OCI-LY1 (cell line): ENCODE results near the gene CFC1.
"Not testable (repeated sequence)": the region's sequence is repeated elsewhere in the genome, so short reads cannot be mapped to it uniquely, and the experiment has no call there.

Experiments
- EZH2 ChIP-seq: fragments of 200-600 bp; sonication (generic), shearing (Covaris generic); IDR thresholded peaks from 2 replicates; pipeline ENCODE4 v1.8.0; 2017; ENCODE audit warnings: borderline replicate concordance, mixed run types, mild to moderate bottlenecking, antibody characterized with exemption, low read length, moderate library complexity, mixed read lengths
- TF ChIP-seq, protein P1 (sequence below): fragments of 200-600 bp; sonication (generic), shearing (Covaris generic); IDR thresholded peaks from 2 replicates; pipeline ENCODE4 v1.5.1; 2017; ENCODE audit warnings: mild to moderate bottlenecking, antibody characterized with exemption, low read length, moderate library complexity, mixed read lengths

- TF ChIP-seq, protein P1, sequence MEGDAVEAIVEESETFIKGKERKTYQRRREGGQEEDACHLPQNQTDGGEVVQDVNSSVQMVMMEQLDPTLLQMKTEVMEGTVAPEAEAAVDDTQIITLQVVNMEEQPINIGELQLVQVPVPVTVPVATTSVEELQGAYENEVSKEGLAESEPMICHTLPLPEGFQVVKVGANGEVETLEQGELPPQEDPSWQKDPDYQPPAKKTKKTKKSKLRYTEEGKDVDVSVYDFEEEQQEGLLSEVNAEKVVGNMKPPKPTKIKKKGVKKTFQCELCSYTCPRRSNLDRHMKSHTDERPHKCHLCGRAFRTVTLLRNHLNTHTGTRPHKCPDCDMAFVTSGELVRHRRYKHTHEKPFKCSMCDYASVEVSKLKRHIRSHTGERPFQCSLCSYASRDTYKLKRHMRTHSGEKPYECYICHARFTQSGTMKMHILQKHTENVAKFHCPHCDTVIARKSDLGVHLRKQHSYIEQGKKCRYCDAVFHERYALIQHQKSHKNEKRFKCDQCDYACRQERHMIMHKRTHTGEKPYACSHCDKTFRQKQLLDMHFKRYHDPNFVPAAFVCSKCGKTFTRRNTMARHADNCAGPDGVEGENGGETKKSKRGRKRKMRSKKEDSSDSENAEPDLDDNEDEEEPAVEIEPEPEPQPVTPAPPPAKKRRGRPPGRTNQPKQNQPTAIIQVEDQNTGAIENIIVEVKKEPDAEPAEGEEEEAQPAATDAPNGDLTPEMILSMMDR, result not testable (repeated sequence)
- not testable (repeated sequence) for TF ChIP-seq EZH2
Observed at GRCh38 chr2:130641688-130642087, 42.3 kb upstream of the CFC1 start.
